GM18502 (cell line): Measurements from ENCODE around the gene GRM3.

Experiments used
- ATAC-seq: cut with Tn5 transposase; IDR thresholded peaks from one replicate; pipeline ENCODE4 v1.9.1; 2021; ENCODE audit warnings: mild to moderate bottlenecking; ENCODE audit not compliant: unreplicated experiment, poor library complexity

Gene GRM3

DNA sequence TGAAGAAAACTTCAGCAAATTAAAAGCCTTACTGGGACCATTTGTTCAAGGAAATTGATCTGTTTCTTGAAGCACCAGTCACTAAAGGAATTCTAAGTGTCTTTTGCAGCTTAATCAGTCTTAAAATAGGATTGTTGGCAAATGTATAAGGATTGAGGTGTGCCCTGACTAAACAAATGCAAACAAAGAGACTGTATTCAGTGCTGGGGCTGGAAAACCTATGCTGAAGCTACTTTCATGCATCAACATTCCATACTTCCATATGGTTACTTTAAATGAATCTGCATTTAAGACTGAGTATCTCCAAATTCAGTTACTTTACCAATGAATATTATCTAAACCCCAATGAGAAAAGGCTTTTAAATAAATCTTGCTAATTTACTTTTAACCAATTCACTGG lies 232.4 kb downstream of the GRM3 start:
- no peak for ATAC-seq

DNA sequence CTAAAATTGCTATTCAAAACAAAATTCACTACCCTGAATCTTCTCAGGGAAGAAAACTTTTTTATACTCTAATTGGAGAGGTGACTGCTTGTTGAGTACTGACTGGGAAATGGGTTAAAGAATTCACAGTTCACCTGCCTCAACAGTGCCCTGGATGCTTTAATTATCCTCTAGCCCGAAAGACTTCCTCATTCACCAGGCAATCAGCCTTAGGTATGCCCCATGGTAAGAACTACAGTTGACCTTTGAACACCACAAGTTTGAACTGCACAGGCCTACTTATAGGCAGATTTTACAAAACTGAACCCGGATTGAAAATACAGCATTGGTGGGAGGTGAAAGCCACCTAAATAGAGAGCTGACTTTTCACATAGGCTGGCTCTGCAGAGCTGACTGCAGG lies 240.4 kb downstream of the GRM3 start:
- no peak for ATAC-seq

DNA sequence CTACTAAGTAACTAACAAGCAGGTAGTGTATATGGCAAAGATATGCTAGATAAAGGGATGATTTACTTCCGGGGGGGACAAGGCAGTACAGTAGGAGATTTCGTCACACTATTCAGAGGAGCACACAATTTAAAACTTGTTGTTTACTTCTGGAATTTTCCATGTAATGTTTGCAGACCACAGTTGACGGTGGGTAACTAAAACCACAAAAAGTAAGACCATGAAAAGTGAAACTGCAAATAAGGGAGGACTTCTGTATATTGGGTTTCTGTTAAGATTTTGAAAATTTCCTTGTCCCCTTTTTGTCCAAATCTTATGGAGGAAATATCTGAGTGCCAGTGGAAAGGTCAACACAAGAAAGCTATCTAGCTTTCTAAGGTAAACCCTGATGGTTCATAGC lies 245.8 kb downstream of the GRM3 start:
- ATAC-seq, result no peak

DNA sequence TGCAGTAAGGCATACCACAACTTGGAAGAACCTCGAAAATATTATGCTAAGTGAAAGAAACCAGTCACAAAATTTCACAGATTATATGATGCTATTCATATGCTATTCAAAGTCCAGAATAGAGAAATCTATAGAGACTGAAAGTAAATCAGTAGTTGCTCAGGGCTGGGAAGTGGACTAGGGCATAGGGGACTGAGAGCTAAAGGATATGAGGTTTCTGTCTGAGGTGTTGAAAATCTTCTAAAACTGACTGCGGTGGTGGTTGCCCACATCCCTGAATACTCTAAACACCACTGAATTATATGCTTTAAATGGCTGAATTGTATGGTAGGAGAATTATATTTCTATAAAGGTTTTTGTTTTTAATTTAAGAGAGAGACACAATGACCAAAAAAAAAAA lies 254.5 kb downstream of the GRM3 start:
- ATAC-seq, result no peak

DNA sequence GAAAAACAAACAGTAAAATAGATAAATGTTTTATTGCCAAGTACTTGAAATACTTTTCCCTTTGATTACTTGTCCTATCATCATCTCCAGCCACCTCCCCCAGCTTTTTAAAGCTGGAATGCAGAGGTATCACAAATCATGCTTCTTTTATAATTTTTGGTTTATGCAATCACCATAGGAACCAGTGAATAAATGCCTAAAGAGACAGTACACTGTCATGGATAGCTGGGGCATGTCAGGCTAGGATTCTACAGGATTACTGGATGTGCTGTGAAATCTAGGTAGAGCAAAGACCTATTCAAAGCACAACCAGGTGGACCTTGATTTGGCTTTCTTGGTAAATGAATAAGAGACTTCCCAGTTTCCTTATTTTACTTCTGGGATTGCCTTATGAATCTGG lies 257.2 kb downstream of the GRM3 start:
- ATAC-seq, result no peak

DNA sequence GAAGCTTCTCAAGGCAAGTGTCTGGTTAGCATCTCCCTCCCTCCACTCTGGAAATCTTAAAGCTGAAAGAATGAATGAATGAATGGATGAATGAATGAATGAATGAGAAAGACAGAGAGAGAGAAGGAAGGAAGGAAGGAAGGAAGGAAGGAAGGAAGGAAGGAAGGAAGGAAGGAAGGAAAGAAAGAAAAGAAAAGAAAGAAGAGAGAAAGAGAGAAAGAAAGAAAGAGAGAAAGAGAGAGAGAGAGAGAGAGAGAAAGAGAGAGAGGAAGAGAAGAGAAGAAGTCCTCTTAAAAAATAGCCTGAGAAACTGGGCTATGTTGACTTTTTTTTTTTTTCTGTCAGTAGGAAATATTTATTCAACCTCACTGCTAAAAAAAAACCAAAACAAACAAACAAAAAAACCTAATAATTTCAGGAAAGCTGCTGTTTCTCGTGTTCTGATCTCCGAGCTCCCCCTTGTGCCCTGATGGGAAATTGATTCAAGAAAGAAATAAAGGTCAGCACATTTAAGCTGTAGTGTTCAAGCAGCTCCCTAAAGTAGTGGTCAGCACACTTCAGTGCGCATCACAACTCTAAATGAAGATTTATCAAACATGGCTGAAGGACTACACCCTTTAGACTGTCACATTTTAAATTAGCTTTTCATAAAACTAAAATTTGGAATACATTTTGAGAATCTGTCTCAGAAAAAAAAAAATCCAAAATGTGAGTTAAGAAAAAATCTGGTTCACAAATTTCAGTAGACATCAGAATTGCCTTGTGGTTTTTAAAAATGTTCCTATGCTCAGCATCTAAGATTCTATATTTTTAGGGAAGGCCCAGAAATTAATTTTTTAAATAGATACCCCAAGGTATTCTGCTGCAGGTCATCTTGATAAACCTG lies 261.5 kb downstream of the GRM3 start:
- peak; percentile 69 for ATAC-seq

DNA sequence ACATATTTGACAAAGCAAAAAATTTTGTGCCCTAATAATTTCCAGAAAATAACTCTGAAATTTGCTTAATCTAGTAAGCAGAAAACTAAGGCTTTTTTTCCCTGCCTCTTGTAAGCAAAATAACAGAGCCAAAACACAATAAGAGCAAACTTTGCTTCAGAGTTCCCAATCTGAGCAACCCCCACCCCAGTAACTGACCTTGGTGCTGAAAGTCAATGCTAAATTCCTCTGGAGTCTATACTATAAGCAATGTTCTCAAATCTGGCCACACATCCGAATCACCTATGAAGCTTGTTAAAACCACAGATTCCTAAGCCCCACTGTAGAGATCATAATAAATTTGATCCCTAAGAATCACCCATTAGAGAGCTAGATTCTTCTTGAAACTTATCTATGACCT lies 265.2 kb downstream of the GRM3 start:
- no peak for ATAC-seq

DNA sequence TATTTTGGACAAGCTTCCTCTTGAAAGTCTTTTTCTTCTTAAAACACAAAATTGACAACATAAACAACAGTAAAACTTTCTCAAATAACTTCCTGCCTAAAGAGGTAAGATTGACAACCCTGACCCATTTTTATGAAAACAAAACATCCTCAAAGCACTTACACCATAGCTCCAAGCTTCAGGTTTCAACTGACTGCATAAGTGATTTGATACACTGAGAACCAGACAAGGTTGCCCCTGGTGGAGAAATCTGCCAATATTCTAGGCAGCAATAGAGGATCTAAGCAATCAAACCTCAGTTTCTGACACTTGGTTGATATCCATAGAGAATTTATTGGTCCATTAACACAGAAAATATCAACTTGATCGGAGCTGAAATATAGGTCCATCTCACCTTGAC lies 267.9 kb downstream of the GRM3 start:
- no peak for ATAC-seq

DNA sequence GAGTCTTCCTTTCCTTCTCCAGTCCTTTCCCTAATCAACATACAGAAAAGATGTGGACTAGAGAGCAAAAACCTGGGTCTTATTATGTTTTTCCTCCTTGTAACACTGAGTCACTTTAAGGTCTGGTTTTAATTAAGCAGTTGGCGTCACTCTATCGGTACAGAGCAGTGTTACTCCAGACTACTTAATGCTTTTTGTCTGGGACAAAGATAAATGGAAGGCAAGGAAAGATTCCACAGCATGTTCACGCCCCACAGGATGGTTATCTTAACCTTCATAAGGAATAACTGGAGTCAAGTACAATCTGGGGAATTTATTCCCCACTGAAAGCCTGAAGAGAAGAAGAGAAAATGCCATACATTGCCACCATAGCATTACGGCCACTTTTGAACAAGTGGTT lies 270.0 kb downstream of the GRM3 start:
- no peak for ATAC-seq
